GM19467 (cell line): ENCODE measurements around the gene ZNF540.
A peak's percentile ranks its signal among the peaks of the same experiment; 100 is the strongest.
"Not testable (repeated sequence)": the region's sequence is repeated elsewhere in the genome, so short reads cannot be mapped to it uniquely, and the experiment has no call there.

Experiments used
- ATAC-seq: cut with Tn5 transposase; IDR thresholded peaks from one replicate; pipeline ENCODE4 v1.9.1; 2021; ENCODE audit warnings: mild to moderate bottlenecking, moderate library complexity; ENCODE audit not compliant: unreplicated experiment

The ZNF540 gene

DNA sequence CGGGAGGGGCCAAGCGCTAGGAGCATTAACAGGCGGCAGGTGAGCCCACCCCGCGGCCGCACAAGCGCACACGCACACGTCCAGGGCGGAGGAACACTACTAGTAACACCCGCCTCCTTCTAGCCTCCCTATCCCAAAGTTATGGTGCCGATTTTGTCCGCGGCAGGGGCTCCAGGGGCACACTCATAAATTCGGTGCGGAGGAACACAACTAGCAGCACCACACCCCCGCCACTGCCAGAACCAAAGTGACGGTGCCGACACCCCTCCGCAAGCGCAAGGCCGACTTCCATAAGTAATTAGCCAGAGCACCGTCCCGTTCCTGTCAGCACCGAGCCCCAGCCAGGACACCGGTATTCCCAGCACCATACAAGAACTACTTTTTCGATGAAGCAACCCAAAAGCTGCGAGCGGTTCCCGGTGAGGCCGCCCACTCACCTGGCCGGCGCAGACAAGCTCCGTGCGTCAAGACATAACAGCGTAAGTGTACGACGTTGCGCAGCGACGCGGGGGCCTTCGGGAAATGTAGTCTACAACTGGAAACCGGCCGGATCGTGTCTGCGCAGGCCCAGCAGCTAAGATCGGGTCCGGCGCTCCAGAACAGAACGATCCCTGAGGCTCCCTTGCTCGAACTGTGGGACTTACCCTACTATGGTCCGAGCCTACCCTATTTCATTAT, at the start of gene ZNF540, which contains the start of gene ZNF571:
TSS of gene ZNF540 (plus strand) at position 573 of the 678 bp plus-strand sequence. CDS start 3,572 bp downstream, outside the sequence.
TSS of gene ZNF571 (minus strand) at position 489 of the 678 bp plus-strand sequence. CDS start 8,116 bp downstream, outside the sequence.
- ATAC-seq, result peak; percentile 98

DNA sequence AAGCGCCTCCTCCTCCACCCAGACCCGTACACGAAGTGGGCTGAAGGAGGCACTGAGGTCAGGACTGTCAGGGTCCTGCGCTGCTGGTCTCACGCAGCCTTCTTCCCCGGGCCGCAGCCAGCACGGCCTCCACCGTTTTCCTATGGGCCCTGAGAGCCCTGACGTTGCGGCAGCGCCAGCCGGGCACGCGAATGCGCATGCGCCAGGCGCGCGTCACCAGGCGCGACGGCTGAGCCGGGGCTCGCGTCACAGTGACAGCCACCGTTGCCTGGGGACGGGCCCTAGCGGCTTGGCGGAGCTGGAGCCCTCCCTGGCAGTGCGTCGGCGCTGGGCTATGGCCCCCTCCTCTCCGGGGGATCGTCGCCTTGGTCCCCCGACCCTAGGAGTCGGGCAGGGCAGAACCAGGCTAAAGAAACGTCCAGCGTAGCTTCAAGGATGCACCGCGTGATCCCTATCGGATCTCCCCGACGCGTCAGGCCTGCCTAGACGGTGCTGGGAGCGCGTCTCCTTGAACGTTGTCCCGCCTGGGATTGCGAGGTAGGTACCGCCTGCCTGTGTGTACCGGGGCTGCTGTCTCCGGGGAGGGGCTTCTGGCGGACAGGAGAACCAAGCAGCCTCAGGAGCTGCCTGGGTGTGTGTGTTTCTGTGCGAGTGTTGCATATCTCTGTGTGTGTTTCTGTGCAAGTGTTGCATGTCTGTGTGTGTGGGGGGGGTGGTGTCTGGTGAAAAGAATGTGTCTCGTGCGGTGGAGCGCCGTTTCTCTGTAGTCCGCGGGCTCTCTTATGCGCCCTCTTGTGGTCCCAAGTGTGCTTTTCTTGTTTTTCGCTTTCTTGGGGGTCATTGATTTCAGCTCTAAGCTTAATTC, 43.3 kb upstream of the ZNF540 start:
- ATAC-seq, result no peak

DNA sequence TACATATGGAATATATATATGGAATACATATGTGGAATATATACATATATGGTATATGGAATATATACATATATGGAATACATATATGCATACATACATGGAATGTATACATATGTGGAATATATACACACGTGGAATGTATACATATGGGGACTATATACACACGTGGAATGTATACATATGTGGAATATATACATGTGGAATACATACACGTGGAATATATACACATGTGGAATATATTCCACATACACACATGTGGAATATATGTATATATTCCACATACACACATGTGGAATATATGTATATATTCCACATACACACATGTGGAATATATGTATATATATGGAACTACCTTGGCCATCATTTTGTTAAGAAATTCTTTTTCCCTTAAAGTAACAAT, 31.2 kb upstream of the ZNF540 start:
- no peak for ATAC-seq

DNA sequence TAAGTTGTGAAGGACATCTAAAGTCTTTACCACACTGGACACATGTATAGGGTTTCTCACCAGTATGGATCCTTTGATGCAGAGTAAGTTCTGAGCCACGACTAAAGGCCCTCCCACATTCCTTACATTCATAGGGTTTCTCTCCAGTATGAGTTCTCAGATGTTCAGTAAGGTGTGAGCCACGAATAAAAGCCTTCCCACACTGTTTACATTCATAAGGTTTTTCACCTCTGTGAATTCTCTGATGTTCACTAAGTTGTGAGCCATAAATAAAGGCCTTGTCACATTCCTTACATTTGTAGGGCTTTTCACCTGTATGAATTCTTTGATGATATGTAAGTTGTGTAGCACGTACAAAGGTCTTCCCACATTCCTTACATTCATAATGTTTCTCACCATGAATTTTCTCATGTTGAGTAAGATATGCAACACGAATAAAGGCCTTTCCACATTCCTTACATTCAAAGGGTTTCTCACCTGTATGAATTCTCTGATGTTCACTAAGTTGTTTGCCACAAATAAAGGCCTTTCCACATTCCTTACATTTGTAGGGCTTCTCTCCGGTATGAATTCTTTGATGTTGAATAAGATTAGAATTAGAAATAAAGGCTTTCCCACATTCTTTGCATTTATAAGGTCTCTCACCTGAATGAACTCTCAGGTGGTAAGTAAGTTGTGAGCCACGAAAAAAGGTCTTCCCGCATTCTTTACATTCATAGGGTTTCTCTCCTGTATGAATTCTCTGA, 29.9 kb upstream of the ZNF540 start:
- no peak for ATAC-seq

DNA sequence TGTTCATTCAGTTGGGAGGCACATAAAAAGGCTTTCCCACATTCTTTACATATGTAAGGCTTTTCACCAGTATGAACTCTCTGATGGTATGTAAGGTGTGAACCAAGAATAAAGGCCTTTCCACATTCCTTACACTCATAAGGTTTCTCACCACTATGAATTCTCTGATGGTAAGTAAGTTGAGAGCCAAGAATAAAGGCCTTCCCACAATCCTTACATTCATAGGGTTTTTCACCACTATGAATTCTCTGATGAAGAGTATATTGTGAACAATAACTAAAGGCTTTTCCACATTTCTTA, 29.4 kb upstream of the ZNF540 start:
- no peak for ATAC-seq

DNA sequence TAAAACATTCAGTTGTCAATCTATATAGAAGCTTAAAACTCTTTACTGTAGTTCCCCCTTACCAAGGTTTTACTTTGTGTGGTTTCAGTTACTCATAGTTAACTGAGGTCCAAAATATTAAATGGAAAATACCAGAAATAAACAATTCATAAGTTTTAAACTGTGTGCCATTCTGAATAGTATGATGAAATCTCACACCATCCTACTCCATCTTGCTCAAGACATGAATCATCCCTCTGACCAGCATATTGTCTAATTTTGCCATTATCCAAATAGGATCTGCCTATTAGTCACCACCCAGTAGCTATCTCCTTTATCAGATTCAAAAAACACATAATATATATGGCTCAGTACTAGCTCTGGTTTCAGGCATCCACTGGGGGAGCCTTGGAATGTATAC, 22.5 kb upstream of the ZNF540 start:
- ATAC-seq, result no peak

DNA sequence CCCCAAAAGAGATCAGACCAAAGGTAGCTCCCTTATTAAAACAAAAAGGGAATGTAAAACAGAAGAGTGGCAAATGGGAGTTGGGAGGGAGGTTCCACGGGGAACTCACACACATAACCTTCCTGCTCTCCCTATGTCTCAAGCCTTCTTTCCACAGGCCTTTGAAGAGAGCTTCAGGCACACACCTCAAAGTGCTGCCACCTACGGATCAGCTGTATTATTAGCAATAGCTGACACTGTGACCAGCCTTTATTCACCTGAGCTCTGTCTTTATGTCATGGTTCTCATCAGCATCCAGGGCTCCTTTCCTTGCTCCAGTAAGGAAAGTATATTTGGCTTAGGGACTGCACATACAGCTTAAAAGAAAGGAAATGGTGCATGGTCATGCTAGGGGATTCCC, 11.3 kb upstream of the ZNF540 start:
- no peak for ATAC-seq

DNA sequence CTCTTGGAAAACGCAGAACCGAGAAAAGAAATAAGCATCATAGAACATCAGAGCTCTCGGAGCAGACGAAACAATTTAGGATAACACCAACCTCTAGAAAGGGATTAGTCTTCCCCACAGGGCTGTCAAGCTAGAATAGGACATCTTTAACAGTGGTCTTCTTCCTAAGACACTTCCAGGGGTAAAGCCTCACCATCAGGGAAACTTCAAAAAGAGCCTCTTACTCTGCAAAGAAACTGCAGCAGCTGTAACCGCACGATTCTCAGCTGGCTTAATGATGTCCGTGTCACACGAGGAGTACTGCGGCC, 726 bp upstream of the ZNF540 start:
- no peak for ATAC-seq

DNA sequence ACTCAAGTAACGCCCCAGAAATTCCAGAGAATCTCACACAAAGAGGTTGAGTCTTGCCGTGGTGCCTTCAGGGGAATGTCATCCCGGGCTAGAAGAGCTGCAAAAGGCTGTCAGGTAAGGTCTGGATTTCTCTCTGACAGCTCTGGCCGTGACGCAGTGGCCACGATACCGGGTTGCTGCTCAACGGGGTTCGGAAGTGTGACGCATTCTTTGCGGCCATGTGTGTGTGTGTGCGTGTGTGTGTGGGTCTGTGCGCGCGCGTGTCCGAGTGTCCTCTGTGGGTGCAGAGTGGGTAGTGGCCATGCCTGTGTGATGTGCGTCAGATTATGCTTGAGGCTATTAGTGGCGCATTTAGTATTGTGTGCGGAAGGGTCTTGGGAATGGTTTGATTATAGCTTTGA, 306 bp downstream of the ZNF540 start:
- ATAC-seq, result peak; percentile 25

DNA sequence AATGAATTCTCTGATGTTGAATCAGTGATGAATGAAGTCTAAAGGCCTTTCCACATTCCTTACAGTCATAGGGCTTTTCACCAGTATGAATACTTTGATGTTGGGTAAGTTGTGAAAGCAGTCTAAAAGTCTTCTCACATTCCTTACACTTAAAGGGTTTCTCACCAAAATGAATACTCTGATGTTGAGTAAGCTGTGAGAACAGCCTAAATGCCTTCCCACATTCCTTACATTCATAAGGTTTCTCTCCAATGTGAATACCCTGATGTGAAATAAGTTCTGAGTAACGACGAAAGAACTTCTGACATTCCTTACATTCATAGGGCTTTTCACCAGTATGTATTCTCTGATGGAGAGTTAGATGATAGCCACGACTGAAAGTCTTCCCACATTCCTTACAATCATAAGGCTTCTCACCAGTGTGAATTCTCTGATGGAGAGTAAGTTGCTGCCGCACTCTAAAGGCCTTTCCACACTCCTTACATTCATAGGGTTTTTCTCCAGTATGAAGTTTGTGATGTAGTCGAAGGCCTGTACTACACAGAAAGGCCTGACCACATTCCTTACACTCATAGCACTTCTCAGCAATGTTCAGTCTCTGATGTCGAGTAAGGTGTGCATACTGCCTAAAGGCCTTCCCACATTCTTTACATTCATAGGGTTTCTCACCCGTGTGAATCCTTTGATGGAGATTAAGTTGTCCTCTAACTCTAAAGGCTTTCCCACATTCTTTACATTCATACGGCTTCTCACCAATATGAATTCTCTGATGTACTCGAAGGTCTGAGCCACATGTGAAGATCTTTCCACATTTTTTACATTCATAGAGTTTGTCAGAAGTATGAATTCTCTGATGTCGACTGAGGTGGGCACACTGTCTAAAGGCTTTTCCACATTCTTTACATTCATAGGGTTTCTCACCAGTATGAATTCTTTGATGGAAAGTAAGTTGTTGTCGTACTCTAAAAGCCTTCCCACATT, 40.7 kb downstream of the ZNF540 start:
- ATAC-seq, result no peak

DNA sequence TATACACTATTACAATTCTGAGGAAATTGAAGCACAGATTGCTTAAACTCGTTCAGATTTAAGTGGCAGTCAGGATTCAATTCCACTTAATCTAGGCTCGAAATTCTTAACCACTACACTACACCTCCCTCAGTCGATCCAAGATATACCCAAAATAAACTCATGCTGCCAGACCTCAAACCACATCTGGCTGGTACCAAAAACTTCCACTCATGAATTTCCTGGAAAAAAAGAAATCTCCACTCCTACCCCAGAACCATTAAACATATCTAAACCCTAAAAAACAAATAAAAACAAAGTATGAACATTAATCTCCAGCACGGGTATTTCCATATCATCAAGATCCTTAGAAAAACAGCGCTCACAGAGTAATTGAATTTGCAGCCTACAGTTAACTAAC, 59.4 kb downstream of the ZNF540 start:
- ATAC-seq, result no peak

DNA sequence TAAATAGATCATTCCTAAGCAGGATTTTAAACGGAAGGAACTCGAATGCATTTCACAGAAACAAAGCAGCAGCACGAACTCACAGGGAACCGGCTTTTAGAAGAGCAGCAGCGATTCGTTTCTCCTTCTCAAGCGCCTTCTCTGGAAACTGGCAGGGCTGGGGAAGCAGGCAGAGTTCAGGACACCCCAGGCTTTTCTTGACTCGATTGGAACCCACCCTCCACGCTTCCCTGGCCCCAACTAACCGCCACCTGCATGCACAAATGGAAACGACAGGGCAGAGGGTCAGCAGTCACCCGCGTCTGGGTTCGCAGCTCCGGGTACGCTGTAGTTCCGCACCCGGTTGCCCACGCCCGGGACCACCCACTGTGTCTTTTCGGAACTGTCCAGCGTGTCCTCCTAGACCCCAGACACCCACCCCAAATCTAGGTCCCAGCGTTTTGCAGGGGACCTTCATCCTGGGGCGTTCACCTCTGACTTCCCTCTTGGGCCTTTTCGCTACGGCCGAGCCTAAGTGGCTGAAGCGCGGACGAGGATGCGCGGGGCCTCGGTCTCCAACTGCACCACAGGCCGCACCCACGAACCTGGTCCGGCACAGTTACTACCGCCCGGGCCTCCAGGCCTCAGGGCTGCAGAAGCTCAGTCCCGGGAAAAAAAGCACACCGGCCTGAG, 60.1 kb downstream of the ZNF540 start:
- peak; percentile 33 for ATAC-seq

DNA sequence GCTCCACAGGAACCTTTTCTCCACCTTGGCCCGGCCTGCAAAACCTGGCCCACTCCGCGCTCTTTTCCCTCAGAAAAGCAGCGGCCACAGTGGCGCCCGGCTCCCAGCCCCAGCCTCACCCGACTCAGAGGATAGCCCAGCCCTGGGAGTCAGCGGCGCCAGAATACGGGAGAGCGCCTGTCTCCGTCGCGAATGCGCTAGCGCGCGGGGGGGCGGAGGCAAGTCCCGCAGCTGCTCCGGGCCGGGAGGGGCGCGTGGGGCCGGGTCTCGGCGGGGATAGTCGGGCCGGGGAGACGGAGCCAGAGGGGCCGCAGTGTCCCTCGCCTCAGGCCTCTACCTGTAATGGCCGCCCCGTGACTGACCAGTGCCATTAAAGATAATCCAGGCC, 60.6 kb downstream of the ZNF540 start, which contains the start of gene ZFP30:
TSS of gene ZFP30 (minus strand) at position 165 of the 388 bp plus-strand sequence. CDS start 7,643 bp downstream, outside the sequence.
- peak; percentile 44 for ATAC-seq

DNA sequence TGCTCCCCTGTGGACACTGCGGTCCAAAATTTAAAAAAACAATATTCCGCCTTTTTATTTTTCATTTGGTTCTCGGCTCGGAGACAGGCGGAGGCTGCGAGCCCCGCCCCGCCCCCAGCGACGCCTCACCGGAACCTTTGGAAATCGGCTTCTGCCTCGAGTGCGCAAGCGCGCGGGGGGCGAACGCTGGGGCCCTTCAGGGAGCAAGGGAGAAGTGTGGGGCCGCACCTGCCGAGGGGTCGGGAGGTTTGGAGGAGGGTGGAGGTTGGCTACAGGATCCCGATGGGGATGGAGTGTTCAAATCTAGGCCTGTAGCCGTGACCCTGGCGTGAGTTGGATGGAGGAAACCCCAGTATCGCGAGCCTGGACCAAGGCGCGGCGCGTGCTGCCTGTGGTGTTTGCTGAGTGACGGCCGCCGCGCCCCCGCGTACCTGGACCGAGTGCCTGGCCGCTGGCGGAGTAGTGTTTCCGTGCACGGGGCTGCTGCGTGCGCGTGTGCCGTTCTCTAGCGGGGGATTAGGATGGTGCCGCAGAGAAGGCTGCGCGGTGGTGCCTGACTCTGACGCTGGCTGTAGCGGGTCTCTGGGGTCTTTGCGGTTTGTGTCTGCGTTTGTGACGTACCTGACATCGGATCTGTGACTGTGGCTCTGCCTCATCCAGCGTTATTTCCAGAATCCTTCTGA, 61.2 kb downstream of the ZNF540 start:
- peak; percentile 60 for ATAC-seq

DNA sequence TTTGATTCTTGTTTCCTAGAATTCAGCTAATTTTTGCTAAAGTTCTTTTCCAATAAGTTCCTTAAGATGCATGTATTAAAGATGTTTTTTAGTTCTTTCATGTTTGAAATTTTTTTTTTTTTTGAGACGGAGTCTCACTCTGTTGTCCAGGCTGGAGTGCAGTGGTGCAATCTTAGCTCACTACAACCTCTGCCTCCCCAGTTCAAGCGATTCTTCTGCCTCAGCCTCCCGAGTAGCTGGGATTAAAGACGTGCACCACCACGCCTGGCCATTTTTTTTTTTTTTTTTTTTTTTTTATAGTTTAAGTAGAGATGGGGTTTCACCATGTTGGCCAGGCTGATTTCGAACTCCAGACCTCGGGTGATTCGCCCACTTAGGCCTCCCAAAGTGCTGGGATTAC, 62.5 kb downstream of the ZNF540 start:
- ATAC-seq, result not testable (repeated sequence)
